Measurements from ENCODE around the gene VWA3B. TPM values are rescaled to one million over a fixed set of nuclear protein-coding genes. Genes with fewer than 3 reads are reported as not detected.
A peak's percentile ranks its signal among the peaks of the same experiment; 100 is the strongest.

VWA3B gene
- total RNA-seq, 2 donors from 2014 or later, result 1.8 to 3.2 TPM

DNA sequence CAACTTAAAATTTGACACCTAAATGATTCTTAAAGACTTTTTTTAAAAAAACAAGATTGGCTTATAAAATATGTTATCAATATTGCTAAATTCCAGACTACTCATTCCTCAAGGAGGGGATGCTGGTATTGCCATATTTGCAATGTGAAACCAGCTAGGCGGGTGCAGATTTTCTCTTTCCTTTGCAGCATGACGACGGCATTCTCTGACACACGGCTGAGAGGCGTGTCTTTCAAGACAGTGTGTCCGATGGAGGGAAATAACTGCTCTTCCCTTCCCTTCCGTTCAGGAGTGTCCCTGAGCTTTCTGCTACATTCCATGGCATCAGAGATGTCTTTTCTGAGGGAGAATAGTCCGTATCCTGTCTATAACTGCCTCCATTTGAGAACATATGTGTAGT, 221.1 kb downstream of the VWA3B start:
- no peaks in the 10 kb centered on the region for H3K36me3 ChIP-seq
- H3K9ac ChIP-seq (ENCODE audit: low read depth in 2 of 2, low read length in 2 of 2), result peak overlapping the region in 1 of 2 donors; percentile 57
- H3K9me3 ChIP-seq, result no peaks in the 10 kb centered on the region
- no peaks in the 10 kb centered on the region for H3K4me1 ChIP-seq
- H3K4me3 ChIP-seq, result no peak overlapping the region
- peak overlapping the region; percentile 82 for H3K27ac ChIP-seq
- TF ChIP-seq, protein P1, sequence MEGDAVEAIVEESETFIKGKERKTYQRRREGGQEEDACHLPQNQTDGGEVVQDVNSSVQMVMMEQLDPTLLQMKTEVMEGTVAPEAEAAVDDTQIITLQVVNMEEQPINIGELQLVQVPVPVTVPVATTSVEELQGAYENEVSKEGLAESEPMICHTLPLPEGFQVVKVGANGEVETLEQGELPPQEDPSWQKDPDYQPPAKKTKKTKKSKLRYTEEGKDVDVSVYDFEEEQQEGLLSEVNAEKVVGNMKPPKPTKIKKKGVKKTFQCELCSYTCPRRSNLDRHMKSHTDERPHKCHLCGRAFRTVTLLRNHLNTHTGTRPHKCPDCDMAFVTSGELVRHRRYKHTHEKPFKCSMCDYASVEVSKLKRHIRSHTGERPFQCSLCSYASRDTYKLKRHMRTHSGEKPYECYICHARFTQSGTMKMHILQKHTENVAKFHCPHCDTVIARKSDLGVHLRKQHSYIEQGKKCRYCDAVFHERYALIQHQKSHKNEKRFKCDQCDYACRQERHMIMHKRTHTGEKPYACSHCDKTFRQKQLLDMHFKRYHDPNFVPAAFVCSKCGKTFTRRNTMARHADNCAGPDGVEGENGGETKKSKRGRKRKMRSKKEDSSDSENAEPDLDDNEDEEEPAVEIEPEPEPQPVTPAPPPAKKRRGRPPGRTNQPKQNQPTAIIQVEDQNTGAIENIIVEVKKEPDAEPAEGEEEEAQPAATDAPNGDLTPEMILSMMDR (IDR thresholded peaks at IDR 0.05), result no peak
- DNase-seq, result peak; percentile 59
- intact Hi-C loops (cut with DNase I), result no loop called here
- no peaks in the 10 kb centered on the region for H3K27me3 ChIP-seq

DNA sequence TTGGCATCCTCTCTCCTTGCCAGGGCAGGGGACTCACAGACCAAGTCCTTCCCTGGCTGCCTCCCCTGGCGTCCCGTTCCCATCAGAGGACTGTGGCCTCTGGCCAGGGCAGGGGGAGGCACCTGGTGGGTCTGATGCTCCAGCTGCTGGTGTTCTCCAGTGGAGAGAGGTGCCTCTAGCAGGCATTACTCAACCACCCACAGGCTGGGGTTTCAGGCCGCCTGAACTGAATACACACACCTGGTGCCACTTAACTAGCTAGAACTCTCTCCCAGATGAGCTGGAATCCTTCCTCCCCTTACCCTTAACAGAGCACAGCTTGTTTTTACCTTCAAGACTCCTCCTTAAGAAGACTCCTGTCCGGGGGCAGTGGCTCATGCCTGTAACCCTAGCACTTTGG, 221.6 kb downstream of the VWA3B start:
- TF ChIP-seq, protein P1 (IDR thresholded peaks at IDR 0.05), result no peak
- H3K27ac ChIP-seq, result peak overlapping the region; percentile 82
- intact Hi-C loops (cut with DNase I), result no loop called here

DNA sequence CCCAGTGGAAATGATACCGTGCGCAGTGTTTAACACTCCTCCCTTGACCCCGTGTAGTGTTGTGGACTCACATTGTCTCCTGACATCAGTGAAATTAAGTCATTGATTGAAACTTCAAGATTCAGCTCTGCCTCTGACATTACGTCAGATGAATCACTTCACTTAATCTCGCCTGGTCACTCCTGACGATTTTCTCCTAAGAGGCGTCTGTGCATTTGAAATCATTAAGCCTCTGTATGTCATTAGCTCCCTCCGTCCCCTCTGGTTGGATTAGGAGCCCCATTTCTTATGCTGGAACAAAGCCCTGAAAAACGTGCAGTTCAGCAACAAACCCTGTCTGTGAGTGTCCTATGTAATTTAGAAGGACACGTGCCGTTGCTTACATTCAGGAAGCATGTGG, 222.6 kb downstream of the VWA3B start:
- Histone ChIP-seq H3K9me3 (no peaks in the 10 kb centered on the region), H3K36me3 (no peaks in the 10 kb centered on the region), H3K4me3 (no peak overlapping the region), H3K27me3 (no peaks in the 10 kb centered on the region), H3K9ac (ENCODE audit: low read depth in 2 of 2, low read length in 2 of 2) (no peak overlapping the region), H3K27ac (no peak overlapping the region), H3K4me1 (no peaks in the 10 kb centered on the region)
- intact Hi-C loops (cut with DNase I), result no loop called here
- TF ChIP-seq, protein P1 (IDR thresholded peaks at IDR 0.05), result no peak
- no peak for DNase-seq

More for the DNA sequence above, 221.6 kb downstream of the VWA3B start:
- no peak overlapping the region for H3K4me3 ChIP-seq
- no peaks in the 10 kb centered on the region for H3K36me3 ChIP-seq
- no peaks in the 10 kb centered on the region for H3K4me1 ChIP-seq
- no peaks in the 10 kb centered on the region for H3K27me3 ChIP-seq
- DNase-seq, result no peak
- H3K9ac ChIP-seq (ENCODE audit: low read depth in 2 of 2, low read length in 2 of 2), result peak overlapping the region in 1 of 2 donors; percentile 57
- H3K9me3 ChIP-seq, result no peaks in the 10 kb centered on the region

DNA sequence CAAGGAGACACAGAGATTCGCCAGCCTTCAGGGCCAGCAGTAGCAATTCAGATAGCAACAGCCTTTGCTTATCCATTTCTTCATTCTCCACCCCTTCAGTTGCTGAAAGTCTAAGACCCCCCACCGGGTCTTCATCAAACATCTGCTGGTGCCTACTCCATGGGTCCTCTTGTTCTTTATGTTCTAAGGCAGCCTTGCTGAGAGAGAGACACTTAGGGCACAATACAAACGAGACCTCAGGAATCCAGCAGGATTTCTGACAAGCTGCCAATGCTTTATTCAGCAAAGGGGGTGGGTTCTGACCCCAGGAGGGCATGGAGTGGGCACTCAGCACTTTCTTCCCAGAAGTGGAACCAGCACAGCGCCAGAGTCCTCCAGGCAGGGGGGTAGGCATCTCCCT, 223.0 kb downstream of the VWA3B start:
- H3K27ac ChIP-seq, result no peak overlapping the region
- H3K9me3 ChIP-seq, result no peaks in the 10 kb centered on the region
- no peak overlapping the region for H3K4me3 ChIP-seq
- no peaks in the 10 kb centered on the region for H3K36me3 ChIP-seq
- TF ChIP-seq, protein P1 (IDR thresholded peaks at IDR 0.05), result no peak
- intact Hi-C loops (cut with DNase I), result no loop called here
- H3K9ac ChIP-seq (ENCODE audit: low read depth in 2 of 2, low read length in 2 of 2), result no peak overlapping the region
- DNase-seq, result no peak
- no peaks in the 10 kb centered on the region for H3K27me3 ChIP-seq
- H3K4me1 ChIP-seq, result no peaks in the 10 kb centered on the region

DNA sequence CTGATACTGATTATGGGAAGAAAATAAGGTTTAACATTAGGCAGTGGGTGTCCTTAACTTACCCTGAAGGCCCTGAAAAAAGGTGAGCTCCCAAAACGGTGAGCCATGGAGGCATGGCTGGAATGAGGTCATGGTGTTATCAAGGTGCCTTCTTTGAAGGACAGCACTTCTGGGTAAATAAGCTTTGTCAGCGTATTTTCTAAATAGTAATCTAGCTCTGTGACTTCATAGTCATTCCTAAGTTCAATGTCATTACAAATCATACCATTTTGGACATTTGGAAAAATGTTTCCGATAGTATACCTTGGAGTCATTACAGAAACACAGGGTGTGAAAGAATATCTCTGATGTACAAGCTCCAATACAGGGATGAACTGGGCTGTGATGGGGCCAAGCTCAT, 224.1 kb downstream of the VWA3B start:
- Histone ChIP-seq H3K9ac (ENCODE audit: low read depth in 2 of 2, low read length in 2 of 2) (no peak overlapping the region), H3K9me3 (no peaks in the 10 kb centered on the region), H3K27ac (no peak overlapping the region), H3K27me3 (no peaks in the 10 kb centered on the region), H3K36me3 (no peaks in the 10 kb centered on the region), H3K4me1 (no peaks in the 10 kb centered on the region), H3K4me3 (no peak overlapping the region)
- TF ChIP-seq, protein P1 (IDR thresholded peaks at IDR 0.05), result no peak
- DNase-seq, result no peak
- intact Hi-C loops (cut with DNase I), result no loop called here

All from colonic mucosa (tissue), 4 donors.